ENCODE results near the gene CSMD2.
"Not testable (repeated sequence)": the region's sequence is repeated elsewhere in the genome, so short reads cannot be mapped to it uniquely, and the experiment has no call there.

CSMD2 gene

DNA sequence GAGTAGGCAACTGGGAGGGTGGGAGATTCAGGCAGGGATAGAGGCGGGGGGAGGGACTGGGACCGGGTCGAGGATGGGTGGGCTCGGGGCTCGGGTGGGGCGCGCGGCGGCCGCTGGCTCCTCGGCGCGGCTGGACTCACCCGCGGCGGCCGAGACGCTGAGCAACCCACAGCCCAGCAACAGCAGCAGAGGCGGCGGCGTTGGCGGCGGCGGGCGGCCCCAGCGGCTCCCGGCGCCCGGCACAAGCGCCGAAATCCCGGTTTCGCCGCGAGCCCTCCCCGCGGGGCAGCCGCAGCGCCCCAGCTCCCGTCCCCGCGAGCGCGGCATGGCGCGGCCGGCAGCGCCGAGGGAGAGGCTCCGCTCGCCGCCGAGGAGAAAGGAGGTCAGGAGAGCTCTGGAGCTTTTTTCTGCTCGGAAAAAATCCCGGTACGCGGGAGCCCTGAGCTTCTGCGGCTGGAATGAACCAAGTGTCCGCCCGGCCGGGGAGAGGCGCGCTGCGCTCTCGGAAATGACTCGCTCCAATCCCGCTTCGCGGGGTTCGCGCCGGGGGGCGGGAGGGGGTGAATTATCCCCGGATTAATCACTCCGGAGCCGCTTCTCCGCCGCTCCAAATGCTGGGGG lies at the start of gene CSMD2:
Gene CSMD2 (minus strand): TSS at position 460 of the 621 bp plus-strand sequence. CDS start 133 bp downstream, at position 327.
- DNase-seq (ENCODE audit: low spot score) (no peak), FAIRE-seq (no peak)

DNA sequence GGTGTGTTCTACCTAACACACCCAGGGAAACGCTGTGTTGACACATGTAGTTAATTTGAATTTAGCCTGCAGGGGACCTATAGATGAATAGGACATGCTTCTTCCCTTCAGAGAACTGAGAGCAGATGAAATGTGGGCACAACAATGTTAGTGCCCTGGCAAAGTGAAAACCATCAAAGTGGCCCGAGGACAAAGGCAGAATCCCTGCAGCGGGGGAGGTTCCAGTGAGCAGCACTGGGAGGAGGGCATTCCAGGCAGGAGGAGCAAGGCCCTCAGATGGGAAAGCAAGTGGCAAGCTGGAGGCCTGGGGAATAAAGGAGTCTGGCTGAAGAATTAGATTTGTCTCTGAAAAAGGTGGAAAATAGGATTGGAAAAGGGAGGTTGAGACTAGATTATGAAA lies 48.9 kb upstream of the CSMD2 start:
- DNase-seq (ENCODE audit: low spot score) (no peak), FAIRE-seq (no peak)

DNA sequence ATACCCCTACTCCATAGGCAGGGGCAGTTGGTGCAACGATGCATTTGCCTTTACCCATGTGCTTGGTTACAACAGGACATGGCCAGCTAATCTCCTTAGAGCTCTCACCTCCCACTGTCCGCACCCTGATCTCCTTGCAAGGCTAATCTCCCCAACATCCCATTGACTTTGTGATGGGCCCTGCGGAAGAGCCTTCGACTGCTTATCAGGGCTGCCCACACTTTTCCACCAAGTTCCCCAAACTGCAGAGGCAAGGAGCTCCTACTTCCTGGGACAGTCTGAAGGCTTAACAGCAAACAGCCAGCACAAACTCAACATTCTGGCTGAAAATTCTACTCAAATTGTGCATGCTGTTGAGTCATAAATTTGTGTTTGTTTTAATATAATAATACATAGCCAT lies 47.6 kb upstream of the CSMD2 start:
- no peak for DNase-seq (ENCODE audit: low spot score)
- no peak for FAIRE-seq

- DNase-seq (ENCODE audit: low spot score): peak; percentile 48
- FAIRE-seq: peak; percentile 40
These were observed 34.9 kb upstream of the CSMD2 start for GRCh38 chr1:34199927-34200326.

- FAIRE-seq: no peak
- no peak for DNase-seq (ENCODE audit: low spot score)
These were observed 27.6 kb upstream of the CSMD2 start for GRCh38 chr1:34192621-34193020.

GRCh38 chr1:34190692-34191091 lies 25.7 kb upstream of the CSMD2 start:
- FAIRE-seq: no peak

DNA sequence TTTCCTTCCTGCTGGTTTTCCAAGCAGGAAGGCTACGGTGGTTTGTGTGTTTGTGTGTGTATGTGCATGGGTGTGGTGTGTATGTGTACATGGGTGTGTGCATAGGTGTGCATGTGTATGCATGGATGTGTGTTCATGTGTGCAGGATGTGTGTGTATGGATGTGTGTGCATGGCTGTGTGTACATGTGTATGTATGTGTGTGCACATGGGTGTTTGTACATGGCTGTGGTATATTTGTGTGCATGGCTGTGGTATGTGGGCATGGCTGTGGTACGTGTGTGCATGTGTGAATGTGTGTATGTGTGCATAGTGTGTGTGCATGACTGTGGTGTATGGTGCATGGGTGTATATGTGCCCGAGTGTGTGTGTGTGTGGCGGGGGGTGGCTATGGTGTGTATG lies 24.0 kb upstream of the CSMD2 start:
- no peak for DNase-seq (ENCODE audit: low spot score)
- FAIRE-seq: no peak

More at GRCh38 chr1:34190692-34191091, 25.7 kb upstream of the CSMD2 start:
- no peak for DNase-seq (ENCODE audit: low spot score)

- DNase-seq (ENCODE audit: low spot score): no peak
- no peak for FAIRE-seq
These were observed 23.4 kb upstream of the CSMD2 start for GRCh38 chr1:34188418-34188817.

DNA sequence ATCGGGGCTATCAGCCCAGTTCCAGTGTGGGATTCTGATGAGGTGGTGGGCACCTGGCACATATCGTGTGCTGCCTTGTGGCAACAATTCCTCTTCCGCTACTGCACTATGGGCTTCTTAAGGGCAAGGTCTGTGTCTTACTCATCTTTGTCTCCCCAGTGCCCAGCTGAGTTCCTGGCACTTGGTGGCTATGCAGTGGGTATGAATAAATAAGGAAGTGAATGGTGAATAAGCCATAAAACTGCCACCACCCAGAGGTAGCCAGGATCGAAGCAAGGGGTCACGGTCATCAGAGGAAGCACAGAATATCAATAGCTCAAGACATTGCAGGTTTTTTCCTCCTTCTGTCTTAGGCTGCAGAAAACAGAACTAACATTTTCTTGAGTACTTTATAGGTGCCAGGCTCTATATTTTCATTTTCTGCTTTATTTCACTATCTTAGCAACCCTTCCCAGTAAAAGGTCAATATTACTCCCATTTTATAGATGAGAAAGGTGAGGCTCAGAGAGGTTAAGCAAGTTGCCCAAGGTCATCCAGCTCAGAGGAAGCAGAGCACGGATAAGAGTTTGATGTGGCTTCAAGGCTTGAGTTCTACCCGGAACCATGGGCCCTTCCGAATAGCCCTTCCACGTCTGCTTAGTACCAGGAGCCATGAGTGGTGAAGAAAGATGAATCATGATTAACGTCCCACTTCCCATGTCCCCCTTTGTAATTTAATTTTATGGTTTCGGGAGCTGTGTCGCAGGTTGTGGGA lies 21.9 kb upstream of the CSMD2 start:
- DNase-seq (ENCODE audit: low spot score): no peak
- no peak for FAIRE-seq

DNA sequence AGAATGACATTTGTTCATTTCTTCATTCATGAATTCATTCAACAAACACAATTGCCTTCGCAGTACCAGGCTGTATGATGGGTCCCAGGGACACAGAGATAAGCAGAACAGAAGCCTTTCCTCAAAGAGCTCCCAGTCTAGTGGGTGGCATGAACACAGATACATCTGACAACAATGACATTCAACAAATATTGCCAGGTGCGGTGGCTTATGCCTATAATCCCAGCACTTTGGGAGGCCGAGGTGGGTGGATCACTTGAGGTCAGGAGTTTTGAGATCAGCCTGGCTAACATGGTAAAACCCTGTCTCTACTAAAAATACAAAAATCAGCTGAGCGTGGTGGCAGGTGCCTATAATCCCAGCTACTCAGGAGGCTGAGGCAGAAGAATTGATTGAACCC lies 18.4 kb upstream of the CSMD2 start:
- not testable (repeated sequence) for FAIRE-seq; DNase-seq (ENCODE audit: low spot score)

- FAIRE-seq (no peak), DNase-seq (ENCODE audit: low spot score) (no peak)
These were observed 13.0 kb upstream of the CSMD2 start for GRCh38 chr1:34178072-34178471.

DNA sequence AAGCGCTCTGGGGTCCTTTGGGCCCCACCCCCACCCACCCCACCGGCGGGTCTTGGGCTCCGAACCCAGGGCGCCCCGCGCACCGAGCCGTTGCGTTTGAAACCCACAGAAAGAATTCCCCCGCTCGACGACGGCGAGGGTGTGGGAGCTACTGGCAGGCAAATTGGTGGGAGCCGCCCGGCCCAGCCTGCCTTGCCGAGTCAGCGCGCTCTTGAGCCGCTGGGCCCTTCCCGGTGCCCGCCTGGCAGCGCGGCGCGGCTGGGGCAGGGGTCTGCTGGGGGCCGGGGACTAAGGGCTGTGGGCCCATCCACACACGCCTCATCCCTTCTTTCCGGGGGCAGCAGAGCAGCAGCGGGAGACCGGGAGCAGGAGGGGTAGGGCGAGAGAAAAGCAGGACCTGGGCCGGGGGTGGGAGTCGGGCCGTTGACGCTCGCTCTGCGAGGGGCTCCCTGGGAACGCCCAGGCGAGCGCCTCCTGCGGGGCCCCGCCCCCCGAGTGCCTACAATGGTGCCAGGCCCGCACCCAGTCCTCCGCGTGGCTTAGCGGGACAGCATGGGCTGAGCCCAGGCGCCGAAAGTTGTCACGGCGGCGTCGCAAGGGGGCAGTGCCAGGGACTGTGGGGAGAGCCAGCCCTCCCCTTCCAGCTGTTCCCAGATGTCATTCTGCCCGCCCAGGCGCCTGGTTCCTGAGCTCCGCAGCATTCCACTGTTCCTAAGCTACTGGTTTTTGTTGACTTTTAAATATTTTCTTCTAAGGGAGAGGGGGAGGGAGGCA lies 12.0 kb upstream of the CSMD2 start, which contains the start of gene C1orf94:
Gene C1orf94 (plus strand): TSS at position 78 of the 774 bp plus-strand sequence. CDS start 883 bp downstream, outside the sequence.
- FAIRE-seq (no peak), DNase-seq (ENCODE audit: low spot score) (no peak)

DNA sequence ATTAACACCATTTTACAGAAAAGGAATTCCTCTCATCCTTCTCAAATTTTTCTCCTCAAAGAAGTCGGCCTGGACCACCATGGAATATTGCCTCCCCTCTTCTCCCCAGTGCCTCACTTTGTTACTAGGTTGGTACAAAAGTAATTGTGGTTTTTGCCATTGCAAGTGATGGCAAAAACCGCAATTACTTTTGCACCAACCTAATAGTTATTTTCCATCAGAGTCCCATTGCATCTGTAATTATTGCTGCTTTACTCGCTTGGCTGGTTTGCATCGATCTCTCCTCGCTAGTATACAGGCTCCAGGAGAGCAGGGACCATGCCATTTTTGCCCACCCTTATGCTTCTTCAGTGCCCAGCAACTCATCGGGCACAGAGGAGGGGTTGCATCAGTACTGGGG lies 10.7 kb upstream of the CSMD2 start:
- DNase-seq (ENCODE audit: low spot score) (no peak), FAIRE-seq (no peak)

DNA sequence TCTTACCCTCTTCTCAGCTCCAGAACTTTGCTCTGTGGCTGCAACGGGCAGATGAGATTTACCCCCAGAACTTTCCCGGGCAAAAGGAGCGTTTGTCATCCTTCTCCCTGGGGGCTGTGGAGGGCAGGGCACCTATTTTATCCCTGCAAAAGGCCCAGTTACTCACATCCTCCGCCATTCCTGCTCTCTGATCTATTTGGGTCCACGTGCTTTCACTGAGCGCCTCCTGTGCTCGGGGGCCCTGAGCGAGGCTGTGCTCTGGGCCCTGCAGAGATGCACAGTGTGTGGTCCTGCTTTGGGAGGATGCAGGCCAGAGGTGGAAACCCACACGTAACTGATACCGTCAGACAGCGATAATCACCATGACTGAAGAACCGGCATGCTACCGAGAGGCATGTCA lies 2.4 kb upstream of the CSMD2 start:
- no peak for DNase-seq (ENCODE audit: low spot score)
- FAIRE-seq: no peak

DNA sequence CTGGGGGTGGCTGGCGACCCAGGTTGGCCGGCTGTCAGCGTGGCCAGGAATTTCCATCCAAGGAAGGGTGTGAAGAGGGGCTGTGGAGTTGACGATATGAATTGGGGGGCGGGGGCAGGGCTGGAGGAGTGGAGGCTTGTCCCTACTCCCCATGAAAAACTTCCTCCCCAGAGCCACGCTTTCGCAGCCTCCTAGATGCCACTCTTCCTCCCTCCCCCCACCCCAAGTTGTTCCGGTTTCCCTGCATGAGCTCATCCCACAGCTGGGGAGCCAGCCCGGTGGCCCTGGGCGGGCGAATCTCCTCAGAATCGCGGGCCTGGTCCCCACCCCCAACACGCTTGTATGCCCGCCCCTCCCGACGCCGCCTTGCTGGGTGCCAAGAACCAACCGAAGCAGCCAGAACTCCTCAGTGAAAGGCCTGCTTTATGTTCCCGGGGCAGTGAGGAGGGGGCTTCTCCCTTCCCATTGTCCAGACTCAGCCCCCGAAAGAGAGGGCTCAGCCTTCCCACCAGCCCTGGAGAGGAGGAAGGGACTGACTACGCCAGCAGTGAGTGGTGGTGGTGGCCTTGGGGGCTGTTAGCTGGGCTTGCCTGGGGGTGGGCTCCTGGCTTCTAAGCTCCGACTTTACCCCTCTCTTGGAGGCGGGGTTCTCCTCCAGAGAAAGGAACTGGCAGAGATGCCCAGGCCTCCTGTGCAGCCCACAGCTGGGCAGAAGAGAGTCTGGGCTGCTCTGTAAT lies 1.8 kb upstream of the CSMD2 start:
- DNase-seq (ENCODE audit: low spot score): no peak

DNA sequence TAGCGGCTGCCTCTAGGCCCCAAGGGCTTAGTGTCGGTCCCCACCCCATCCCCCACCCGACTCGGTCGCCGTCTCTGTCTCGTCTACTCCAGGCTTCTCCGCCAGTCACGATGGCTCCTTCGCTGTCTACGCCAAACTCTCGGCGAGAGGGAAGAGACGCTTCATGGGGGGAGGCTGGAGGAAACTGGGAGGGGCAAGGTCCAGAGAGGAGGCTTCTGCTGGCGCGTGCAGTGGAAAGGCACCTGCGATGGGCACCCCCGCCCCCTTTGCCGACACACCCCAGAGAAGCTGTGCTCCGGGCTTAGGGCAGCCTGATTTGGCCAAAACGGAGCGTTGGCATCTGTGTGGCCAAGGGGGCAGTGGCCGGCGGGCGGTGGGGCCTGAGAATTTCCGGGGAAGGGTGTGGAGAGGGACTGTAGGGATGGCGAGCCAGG lies 1.2 kb upstream of the CSMD2 start:
- DNase-seq (ENCODE audit: low spot score): no peak
- FAIRE-seq: no peak

More for the DNA sequence above, 1.8 kb upstream of the CSMD2 start:
- FAIRE-seq: no peak

DNA sequence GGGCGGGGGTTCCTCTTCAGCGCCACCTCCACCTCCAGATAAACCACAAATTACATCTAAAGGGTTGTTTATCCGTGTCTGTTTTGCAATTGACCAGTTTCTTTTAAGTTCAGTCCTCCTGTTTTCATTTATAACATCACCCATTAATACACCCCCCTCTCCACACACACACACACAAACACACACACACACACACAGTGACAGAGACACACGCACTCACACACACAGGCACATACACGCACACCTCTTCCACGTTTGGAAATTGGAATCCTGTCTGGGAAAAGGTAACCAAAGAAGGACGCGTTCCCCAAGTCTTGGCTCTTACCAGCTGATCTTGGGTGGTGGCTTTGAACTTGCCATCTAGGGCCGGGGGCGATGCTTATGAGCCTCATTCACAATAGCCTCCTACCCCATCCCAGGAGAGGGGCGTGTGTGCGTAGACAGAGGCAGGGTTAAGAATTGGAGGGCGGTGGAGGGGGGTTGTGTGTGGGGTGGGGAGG lies 442 bp upstream of the CSMD2 start:
- FAIRE-seq (no peak), DNase-seq (ENCODE audit: low spot score) (no peak)

DNA sequence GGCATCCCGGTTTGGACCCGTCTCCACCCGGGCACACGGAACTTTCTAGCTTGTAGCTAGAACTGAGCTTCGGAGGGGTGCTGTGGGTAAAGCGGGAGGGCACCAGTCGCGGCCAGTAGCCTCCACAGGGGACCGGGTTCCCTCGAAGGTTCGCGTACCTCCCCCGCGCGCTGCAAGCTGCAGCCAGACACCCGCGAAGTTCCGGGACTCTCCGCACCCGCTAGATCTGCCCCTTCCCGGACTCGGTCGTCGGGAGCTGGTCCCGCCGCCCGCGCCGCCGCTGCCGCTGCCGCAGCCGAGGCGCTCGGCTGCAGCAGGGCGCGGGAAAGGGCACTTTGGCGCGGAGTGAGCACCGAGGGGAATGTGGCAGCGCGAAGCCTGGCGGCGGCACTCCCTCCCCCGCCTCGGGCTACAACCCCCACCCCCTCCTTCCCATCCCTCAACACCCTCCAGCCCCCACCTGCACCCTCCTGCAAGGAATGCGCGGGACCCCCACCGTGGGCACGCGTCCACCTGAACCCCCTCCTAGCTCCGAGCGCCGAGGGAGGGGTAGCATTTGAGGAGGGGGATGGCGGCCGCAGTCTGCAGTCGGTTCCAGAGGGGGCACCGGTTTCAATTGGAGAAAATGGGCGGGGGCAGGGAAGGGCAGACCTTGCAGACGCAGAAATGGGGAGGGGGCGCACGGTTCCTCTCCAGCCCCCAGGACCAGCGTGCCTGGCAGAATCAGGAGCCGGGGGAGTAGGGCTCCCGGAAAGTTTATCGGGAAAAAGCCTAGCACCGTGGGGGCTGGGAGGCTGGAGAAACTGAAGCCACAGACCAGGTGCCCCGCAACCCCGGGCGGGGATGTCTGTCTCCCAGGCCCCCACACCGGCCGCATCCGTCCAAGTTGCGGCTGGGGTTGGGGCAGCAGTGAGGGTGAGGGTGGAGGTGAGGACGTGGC lies 968 bp downstream of the CSMD2 start:
- FAIRE-seq (no peak), DNase-seq (ENCODE audit: low spot score) (no peak)

GRCh38 chr1:34162852-34163766 lies 1.9 kb downstream of the CSMD2 start:
- no peak for FAIRE-seq
- no peak for DNase-seq (ENCODE audit: low spot score)
